Cardiac septum (tissue), 1 donor: ENCODE data around the gene CLIC2. TPM values are rescaled to one million over a fixed set of nuclear protein-coding genes. Genes with fewer than 3 reads are reported as not detected.
"Not testable (repeated sequence)": the region's sequence is repeated elsewhere in the genome, so short reads cannot be mapped to it uniquely, and the experiment has no call there.

Source experiments
- DNase-seq: peaks from one replicate; pipeline ENCODE4 v3.0.0-alpha.2; 2020; ENCODE audit warnings: low spot score
- intact Hi-C: fragments of 100-400 bp; cut with DNase I; formaldehyde crosslinking; loops from one replicate; pipeline ENCODE4 v1.14.0; 2022
- long read RNA-seq: library from polyadenylated mRNA; unstranded; transcript quantifications from one replicate; pipeline ENCODE4 v2.0.0, GENCODE V29; 2021
- total RNA-seq: library from RNA; stranded (reverse); fragmentation: NEBNext Ultra II Directional; extraction: Animal tissue kit (Norgen Biotek cat#: 25700); gene quantifications from one replicate; pipeline ENCODE4 v1.2.1, GENCODE V29; 2021
- donor health status: DM: no; HTN: no; CAD: no.

CLIC2 gene
- 13.4 TPM for total RNA-seq
- long read RNA-seq, transcript CLIC2-202 (6 exons, 2,655 nt): major isoform, 6 of 7 reads
- long read RNA-seq, partial matches to known transcripts: 1 of 7 reads
- long read RNA-seq, other reads (novel, unspliced or antisense): 0 of 7 reads

DNA sequence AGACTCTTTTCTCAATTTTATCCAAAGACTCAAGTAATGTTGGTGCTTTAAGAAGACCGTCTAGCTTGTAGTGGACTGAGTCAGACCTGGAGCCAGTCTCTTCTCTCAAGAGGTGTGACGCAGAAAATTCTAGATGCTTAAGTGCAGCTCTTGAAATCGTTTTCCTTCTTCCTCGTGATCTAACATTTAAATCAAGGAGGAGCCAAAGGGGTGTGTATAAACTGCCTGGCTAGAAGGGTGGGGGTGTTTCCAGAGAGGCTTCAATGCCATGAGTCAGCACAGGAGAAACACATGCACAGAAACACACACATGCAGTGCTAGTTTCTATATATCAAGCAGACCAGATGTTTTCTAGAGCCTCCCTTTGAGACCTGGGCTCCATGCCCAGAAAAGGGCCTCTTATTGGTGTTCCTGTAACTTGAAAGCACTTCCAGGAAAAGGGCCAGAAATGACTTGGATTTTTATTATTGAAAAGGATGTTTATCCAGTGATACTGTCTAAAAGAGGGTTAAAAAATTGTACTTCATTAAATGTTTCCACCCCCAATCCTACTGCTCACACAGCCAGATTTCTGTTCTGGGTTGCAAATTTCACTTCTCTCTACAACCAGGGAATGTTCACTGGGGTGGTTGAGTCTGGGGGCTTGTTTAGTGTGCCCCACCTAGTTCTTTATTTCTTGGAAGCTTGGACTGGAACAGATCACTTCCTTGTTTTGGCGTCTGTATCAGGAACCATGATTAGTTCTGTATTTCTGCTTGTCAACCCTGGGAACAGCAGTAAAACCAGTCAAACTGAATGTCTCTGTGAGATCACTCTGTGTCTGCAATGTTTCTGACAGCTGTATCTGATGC is at the start of gene CLIC2:
TSS of gene CLIC2 (minus strand) at position 129 of the 851 bp plus-strand sequence. CDS start 187 bp downstream, outside the sequence.
- intact Hi-C loops: no loop called here
- no peak for DNase-seq

DNA sequence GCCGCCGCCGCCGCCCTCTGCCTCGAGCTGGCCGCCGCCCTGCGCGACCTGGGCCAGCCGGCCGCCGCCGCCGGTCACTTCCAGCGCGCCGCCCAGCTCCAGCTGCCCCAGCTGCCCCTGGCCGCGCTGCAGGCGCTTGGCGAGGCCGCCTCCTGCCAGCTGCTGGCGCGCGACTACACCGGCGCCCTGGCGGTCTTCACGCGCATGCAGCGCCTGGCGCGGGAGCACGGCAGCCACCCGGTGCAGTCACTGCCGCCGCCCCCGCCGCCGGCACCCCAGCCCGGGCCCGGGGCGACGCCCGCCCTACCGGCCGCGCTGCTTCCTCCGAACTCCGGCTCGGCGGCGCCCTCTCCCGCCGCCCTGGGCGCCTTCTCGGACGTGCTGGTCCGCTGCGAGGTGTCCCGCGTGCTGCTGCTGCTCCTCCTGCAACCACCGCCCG is 48.1 kb upstream of the CLIC2 start:
- DNase-seq: not testable (repeated sequence)

DNA sequence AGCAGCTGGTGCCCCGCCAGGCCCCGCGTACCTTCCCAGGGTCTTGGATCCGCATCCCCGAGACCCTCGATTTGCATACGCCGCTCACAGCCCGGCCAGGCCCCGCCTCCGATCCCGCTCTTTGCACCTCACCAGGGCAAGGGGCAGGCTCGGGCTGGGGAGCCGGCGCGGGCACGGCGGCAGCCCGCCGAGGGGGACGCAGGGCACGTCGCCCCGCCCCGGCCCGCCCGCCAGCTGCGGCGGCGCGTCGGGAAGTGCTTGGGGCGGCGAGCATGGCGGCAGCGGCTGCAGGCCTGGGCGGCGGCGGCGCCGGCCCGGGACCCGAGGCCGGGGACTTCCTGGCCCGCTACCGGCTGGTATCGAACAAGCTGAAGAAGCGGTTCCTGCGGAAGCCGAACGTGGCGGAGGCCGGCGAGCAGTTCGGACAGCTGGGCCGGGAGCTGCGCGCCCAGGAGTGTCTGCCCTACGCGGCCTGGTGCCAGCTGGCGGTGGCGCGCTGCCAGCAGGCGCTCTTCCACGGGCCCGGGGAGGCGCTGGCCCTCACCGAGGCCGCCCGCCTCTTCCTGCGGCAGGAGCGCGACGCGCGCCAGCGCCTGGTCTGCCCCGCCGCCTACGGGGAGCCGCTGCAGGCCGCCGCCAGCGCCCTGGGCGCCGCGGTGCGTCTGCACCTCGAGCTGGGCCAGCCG is 47.6 kb upstream of the CLIC2 start, which contains the start of gene F8A2:
TSS of gene F8A2 (plus strand) at position 253 of the 686 bp plus-strand sequence. CDS start at position 273, 20 bp downstream.
- intact Hi-C loops, DNase-seq: not testable (repeated sequence)

More for the DNA sequence above, 48.1 kb upstream of the CLIC2 start:
- intact Hi-C loops: not testable (repeated sequence)

GRCh38 chrX:155379802-155380201 is 45.4 kb upstream of the CLIC2 start:
- intact Hi-C loops, DNase-seq: not testable (repeated sequence)

- intact Hi-C loops, DNase-seq: not testable (repeated sequence)
Observed at GRCh38 chrX:155373777-155374458, 39.5 kb upstream of the CLIC2 start.

GRCh38 chrX:155363712-155364111 is 29.3 kb upstream of the CLIC2 start:
- intact Hi-C loops, DNase-seq: not testable (repeated sequence)

DNA sequence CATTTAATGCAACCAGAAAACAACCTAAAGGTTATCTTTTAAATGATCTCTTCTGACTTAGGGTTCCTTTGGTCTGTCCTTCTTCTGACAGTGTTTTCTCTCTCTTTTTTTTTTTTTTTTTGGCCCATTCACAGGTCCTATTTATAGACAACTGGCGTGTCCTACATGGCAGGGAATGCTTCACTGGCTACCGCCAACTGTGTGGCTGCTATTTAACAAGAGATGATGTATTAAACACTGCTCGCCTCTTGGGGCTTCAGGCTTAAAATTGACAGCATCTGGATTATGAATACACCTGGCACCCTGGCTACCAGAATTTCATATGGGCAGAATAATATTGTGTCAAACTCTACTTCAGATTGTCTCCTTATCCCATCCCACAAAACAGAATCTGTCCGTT is 15.0 kb upstream of the CLIC2 start:
- DNase-seq, intact Hi-C loops: not testable (repeated sequence)

DNA sequence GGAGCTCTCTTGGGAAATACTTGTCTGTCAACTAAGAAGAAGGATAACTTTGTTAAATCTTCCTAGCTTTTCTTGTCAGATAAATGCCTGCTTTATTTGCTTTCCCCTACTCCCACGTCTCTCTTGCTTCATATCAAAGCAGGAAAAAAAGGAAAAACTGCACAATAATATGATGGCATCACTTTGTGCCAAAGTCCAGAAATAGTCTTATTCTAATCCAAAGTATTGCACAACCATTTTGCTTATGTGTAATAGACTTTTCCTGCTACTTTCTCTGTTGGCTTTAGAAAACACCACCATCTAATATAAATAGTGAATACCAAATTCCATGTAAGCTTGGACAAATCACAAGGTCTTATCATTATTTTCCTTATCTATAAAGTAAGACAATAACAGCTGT is 11.3 kb upstream of the CLIC2 start:
- DNase-seq: not testable (repeated sequence)

DNA sequence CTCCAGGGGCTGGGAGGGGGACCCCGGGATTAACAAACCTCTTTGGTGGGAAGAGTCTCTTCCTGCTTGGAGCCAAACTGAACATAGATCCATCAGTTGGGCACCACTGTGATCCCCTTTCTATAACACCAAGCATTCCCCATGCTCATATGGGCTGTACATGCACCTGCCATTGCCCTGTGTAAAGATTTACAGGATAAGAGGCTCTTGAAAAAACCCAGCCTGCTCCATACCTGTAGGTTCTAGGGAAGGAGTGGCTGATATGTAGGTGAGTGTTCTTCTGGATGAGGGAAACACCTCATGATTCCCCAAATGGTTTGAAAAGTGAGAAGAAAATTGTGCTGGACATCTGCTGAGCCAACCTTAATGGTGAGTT is 911 bp upstream of the CLIC2 start:
- DNase-seq, intact Hi-C loops: not testable (repeated sequence)

More for the DNA sequence above, 11.3 kb upstream of the CLIC2 start:
- intact Hi-C loops: not testable (repeated sequence)

GRCh38 chrX:155333544-155334100 is 792 bp downstream of the CLIC2 start:
- DNase-seq: no peak
- intact Hi-C loops: no loop called here

GRCh38 chrX:155330992-155331391 is 3.4 kb downstream of the CLIC2 start:
- DNase-seq: no peak
- intact Hi-C loops: no loop called here

GRCh38 chrX:155329293-155329692 is 5.1 kb downstream of the CLIC2 start:
- intact Hi-C loops: no loop called here

GRCh38 chrX:155326610-155327009 is 7.8 kb downstream of the CLIC2 start:
- DNase-seq: no peak
- intact Hi-C loops: no loop called here

More at GRCh38 chrX:155329293-155329692, 5.1 kb downstream of the CLIC2 start:
- no peak for DNase-seq

- DNase-seq: no peak
- intact Hi-C loops: no loop called here
Observed at GRCh38 chrX:155314260-155314659, 20.2 kb downstream of the CLIC2 start.

GRCh38 chrX:155313766-155314165 is 20.6 kb downstream of the CLIC2 start:
- no peak for DNase-seq
- intact Hi-C loops: no loop called here

- no peak for DNase-seq
- intact Hi-C loops: no loop called here
Observed at GRCh38 chrX:155293771-155294170, 40.6 kb downstream of the CLIC2 start.

DNA sequence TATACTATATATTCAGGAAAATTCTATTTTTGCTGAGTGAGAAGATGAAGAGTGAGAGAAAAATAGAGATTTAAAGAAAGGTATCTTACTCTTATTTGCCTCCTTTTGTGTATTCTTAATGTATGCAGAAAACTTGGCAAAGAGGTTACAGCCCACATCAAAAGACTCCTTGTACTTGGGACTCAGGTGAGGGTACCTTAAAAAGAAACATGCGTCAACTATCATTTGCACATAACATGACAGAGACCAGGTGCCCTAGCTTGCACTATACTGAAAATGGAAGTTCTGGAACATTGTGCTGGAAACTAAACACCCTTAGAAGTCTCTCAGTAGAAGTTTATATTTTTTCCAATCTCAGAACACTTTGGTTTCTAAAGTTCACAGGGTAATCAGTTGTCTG is 54.5 kb downstream of the CLIC2 start:
- intact Hi-C loops: no loop called here
- DNase-seq: no peak

GRCh38 chrX:155270969-155271368 is 63.4 kb downstream of the CLIC2 start:
- intact Hi-C loops: no loop called here
- no peak for DNase-seq

DNA sequence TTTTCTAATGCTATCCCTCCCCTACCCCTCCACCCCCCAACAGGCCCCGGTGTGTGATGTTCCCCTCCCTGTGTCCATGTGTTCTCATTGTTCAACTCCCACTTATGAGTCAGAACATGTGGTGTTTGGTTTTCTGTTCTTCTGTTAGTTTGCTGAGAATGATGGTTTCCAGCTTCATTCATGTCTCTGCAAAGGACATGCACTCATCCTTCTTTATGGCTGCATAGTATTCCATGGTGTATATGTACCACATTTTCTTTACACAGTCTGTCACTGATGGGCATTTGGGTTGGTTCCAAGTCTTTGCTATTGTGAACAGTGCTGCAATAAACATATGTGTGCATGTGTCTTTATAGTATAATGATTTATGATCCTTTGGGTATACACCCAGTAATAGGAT is 66.4 kb downstream of the CLIC2 start:
- DNase-seq, intact Hi-C loops: not testable (repeated sequence)
